Right lobe of liver (tissue), 6 donors: ENCODE data around the gene SERPINB10. TPM values are rescaled to one million over a fixed set of nuclear protein-coding genes. Genes with fewer than 3 reads are reported as not detected.

ENCODE experiments used
- ATAC-seq, 4 donors: fragments of 200-7000 bp; cut with Tn5 transposase; one replicate each; pipeline ENCODE4 v1.9.1; 2020; ENCODE audit warnings: mild to moderate bottlenecking in 4 of 4, moderate library complexity in 4 of 4
- DNase-seq, 3 donors: peaks; one replicate each; pipeline ENCODE4 v3.0.0-alpha.2; 2020
- H3K27ac ChIP-seq, 3 donors: fragments of 200-600 bp; one replicate each; pipeline ENCODE4 v1.8.0; 2022
- H3K27me3 ChIP-seq, 2 donors: fragments of 200-600 bp; one replicate each; pipeline ENCODE4 v1.8.0; 2022
- H3K36me3 ChIP-seq, 4 donors: fragments of 200-600 bp; sonication (generic) in 1 of 4; one replicate each; pipeline versions ENCODE4 v1.5.1 to v1.8.0; 2017 to 2022; ENCODE audit warnings: control low read depth in 1 of 4
- H3K4me1 ChIP-seq, 4 donors: fragments of 200-600 bp; sonication (generic) in 1 of 4; one replicate each; pipeline versions ENCODE4 v1.5.1 to v1.8.0; 2017 to 2022; ENCODE audit warnings: control low read depth in 1 of 4
- H3K4me3 ChIP-seq, 3 donors: fragments of 200-600 bp; one replicate each; pipeline ENCODE4 v1.8.0; 2022
- H3K9me3 ChIP-seq, 4 donors: fragments of 200-600 bp; sonication (generic) in 1 of 4; one replicate each; pipeline versions ENCODE4 v1.5.1 to v1.8.0; 2017 to 2022; ENCODE audit warnings: control low read depth in 1 of 4
- POLR2A ChIP-seq: fragments of 450-650 bp; IDR thresholded peaks from one replicate; pipeline ENCODE4 v1.6.1; 2017; ENCODE audit warnings: antibody characterized with exemption, mild to moderate bottlenecking
- WGBS: methylation state at CpG from one replicate; pipeline ENCODE4 v1.1.6; 2018; ENCODE audit warnings: low coverage, low lambda C conversion rate; ENCODE audit not compliant: insufficient coverage; ENCODE audit errors: missing lambda C conversion rate; 5-methylcytosine and 5-hydroxymethylcytosine counted together
- intact Hi-C, 2 donors: fragments of 100-400 bp; cut with DNase I; formaldehyde crosslinking; loops; one replicate each; pipeline versions ENCODE4 v1.11.2 to v1.14.1; 2022
- total RNA-seq, 6 experiments: library from RNA; depleted of rRNA in 2 of 6; stranded (reverse); fragments of >200 nt in 2 of 6; fragmentation: NEBNext Ultra II Directional in 3 of 6; extraction: Animal tissue kit (Norgen Biotek cat#: 25700) in 3 of 6; gene quantifications; one replicate each; pipeline versions ENCODE4 v1.1.0 to v1.2.4, GENCODE V29; 2016 to 2023
- TF ChIP-seq, protein P1 (sequence below), 4 donors: fragments of 200-600 bp in 3 of 4; fragments of 450-650 bp in 1 of 4; IDR thresholded peaks; one replicate each; pipeline versions ENCODE4 v1.5.1 to v1.8.0; 2016 to 2022; ENCODE audit warnings: antibody characterized with exemption in 4 of 4, mild to moderate bottlenecking in 2 of 4
- donor health status: DM: no; HTN: yes; CAD: no.
- donor health status: DM: no; HTN: no; CAD: no.
- donor health status: DM: no; HTN: no; CAD: no.
- donor health status: DM: no; HTN: yes; CAD: no.
- donor health status: DM: no; HTN: yes; CAD: no.

The SERPINB10 gene
- total RNA-seq, 6 experiments from 2014 or later, result 0.24 TPM; not detected in 5

DNA sequence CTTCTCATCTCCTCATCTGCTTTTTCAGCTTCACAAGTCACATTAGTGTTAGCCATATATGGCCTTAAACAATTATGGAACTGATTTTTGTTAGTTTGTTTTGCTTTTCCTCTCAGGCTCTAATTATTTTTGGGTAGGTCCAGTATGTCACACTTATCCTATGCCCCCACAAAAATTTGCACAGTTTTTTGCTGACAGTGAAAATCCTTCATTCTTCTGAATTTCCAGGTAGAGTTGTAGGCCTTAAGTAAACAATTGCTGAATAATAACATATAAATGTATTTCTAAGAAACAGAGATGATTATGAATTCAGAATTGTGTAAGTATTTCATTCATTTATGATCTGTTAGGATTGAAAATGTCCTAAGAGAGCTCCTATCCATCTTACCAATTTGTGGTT is 8.6 kb upstream of the SERPINB10 start:
- TF ChIP-seq, protein P1, sequence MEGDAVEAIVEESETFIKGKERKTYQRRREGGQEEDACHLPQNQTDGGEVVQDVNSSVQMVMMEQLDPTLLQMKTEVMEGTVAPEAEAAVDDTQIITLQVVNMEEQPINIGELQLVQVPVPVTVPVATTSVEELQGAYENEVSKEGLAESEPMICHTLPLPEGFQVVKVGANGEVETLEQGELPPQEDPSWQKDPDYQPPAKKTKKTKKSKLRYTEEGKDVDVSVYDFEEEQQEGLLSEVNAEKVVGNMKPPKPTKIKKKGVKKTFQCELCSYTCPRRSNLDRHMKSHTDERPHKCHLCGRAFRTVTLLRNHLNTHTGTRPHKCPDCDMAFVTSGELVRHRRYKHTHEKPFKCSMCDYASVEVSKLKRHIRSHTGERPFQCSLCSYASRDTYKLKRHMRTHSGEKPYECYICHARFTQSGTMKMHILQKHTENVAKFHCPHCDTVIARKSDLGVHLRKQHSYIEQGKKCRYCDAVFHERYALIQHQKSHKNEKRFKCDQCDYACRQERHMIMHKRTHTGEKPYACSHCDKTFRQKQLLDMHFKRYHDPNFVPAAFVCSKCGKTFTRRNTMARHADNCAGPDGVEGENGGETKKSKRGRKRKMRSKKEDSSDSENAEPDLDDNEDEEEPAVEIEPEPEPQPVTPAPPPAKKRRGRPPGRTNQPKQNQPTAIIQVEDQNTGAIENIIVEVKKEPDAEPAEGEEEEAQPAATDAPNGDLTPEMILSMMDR (IDR thresholded peaks at IDR 0.05), result no peak
- TF ChIP-seq POLR2A, result no peak
- no peak for ATAC-seq
- no peak overlapping the region for H3K4me3 ChIP-seq
- H3K27me3 ChIP-seq, result no peaks in the 10 kb centered on the region
- intact Hi-C loops, result no loop called here
- H3K27ac ChIP-seq, result no peak overlapping the region
- no peak for DNase-seq
- no peaks in the 10 kb centered on the region for H3K36me3 ChIP-seq
- H3K9me3 ChIP-seq, result no peaks in the 10 kb centered on the region
- no peaks in the 10 kb centered on the region for H3K4me1 ChIP-seq

GRCh38 chr18:63903851-63904570 is 3.7 kb upstream of the SERPINB10 start:
- no peak for TF ChIP-seq POLR2A
- Histone ChIP-seq H3K27ac (no peak overlapping the region), H3K36me3 (no peaks in the 10 kb centered on the region), H3K27me3 (no peaks in the 10 kb centered on the region), H3K4me3 (no peak overlapping the region), H3K9me3 (no peaks in the 10 kb centered on the region), H3K4me1 (no peaks in the 10 kb centered on the region)
- ATAC-seq (no peak), DNase-seq (no peak)
- intact Hi-C loops, result no loop called here
- WGBS, result no CpG with 5 or more reads among the region's 1 CpG

DNA sequence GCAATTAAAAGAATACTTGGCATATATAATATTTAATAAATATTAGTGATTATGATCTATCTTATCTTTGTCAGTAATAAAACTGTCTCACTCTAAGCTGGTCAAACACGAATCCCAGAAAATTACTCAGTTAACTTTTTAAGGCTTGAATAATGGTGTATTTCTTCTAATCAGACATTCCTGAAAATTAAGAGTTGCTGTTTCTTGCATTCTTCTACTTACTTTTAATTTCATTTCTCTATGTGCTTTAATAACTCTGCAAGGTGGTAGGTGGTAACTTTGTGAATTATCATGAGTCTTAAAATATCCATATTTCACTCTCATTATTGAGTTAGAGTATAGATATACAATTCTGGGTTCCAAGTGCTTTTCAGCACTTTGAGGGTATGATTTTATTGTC is 3.1 kb upstream of the SERPINB10 start:
- no peak for TF ChIP-seq POLR2A
- TF ChIP-seq, protein P1 (IDR thresholded peaks at IDR 0.05), result no peak
- no peaks in the 10 kb centered on the region for H3K27me3 ChIP-seq
- no peaks in the 10 kb centered on the region for H3K9me3 ChIP-seq
- H3K27ac ChIP-seq, result no peak overlapping the region
- intact Hi-C loops, result no loop called here
- DNase-seq (no peak), ATAC-seq (no peak)
- 34% methylated on average over 1 of the region's 1 CpG for WGBS
- H3K4me3 ChIP-seq, result no peak overlapping the region
- no peaks in the 10 kb centered on the region for H3K4me1 ChIP-seq
- H3K36me3 ChIP-seq, result no peaks in the 10 kb centered on the region

- ATAC-seq (no peak), DNase-seq (no peak)
- 85% methylated on average over 2 of the region's 2 CpGs for WGBS
- TF ChIP-seq, protein P1 (IDR thresholded peaks at IDR 0.05), result no peak
- TF ChIP-seq POLR2A, result no peak
- Histone ChIP-seq H3K4me1 (no peaks in the 10 kb centered on the region), H3K4me3 (no peak overlapping the region), H3K27me3 (no peaks in the 10 kb centered on the region), H3K36me3 (no peaks in the 10 kb centered on the region), H3K9me3 (no peaks in the 10 kb centered on the region), H3K27ac (no peak overlapping the region)
- intact Hi-C loops, result no loop called here
Observed at GRCh38 chr18:63905361-63905760, 2.4 kb upstream of the SERPINB10 start.

DNA sequence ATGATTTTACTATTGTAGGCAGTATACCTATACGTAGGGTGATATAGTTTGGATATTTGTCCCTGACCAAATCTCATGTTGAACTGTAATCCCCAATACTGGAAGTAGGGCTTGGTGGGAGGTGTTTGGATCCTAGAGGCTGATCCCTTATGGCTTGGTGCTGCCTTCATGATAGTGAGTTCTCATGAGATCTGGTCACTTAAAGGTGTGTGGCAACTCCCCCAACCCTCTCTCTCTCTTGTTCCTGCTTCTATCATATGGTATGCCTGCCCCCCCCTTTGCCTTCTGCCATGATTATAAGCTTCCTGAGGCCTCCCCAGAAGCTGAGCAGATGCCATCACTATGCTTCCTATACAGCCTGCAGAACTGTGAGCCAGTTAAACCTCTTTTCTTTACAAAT is 1.7 kb upstream of the SERPINB10 start:
- Histone ChIP-seq H3K27ac (no peak overlapping the region), H3K27me3 (no peaks in the 10 kb centered on the region), H3K9me3 (no peaks in the 10 kb centered on the region), H3K4me1 (no peaks in the 10 kb centered on the region), H3K36me3 (no peaks in the 10 kb centered on the region), H3K4me3 (no peak overlapping the region)
- 56% methylated on average over 1 of the region's 1 CpG for WGBS
- TF ChIP-seq, protein P1 (IDR thresholded peaks at IDR 0.05), result no peak
- no peak for TF ChIP-seq POLR2A
- intact Hi-C loops, result no loop called here
- DNase-seq, result no peak
- ATAC-seq, result no peak
